Endothelial cell (in vitro differentiated cells): ENCODE results near the gene KCNQ2. TPM values are rescaled to one million over a fixed set of nuclear protein-coding genes. Genes with fewer than 3 reads are reported as not detected.

ENCODE experiments used
- DNase-seq: peaks from one replicate; pipeline ENCODE4 v3.0.0; 2021; ENCODE audit warnings: low spot score
- H3K27ac Mint-ChIP-seq: one replicate; pipeline ENCODE4 v1.8.0; 2021; ENCODE audit warnings: mixed read lengths, inconsistent platforms; ENCODE audit not compliant: unreplicated experiment
- H3K27me3 Mint-ChIP-seq: one replicate; pipeline ENCODE4 v1.8.0; 2021; ENCODE audit warnings: mild to moderate bottlenecking, moderate library complexity, mixed read lengths, inconsistent platforms; ENCODE audit not compliant: unreplicated experiment
- H3K36me3 Mint-ChIP-seq: one replicate; pipeline ENCODE4 v1.8.0; 2021; ENCODE audit warnings: mild to moderate bottlenecking, low read depth, mixed read lengths, inconsistent platforms; ENCODE audit not compliant: unreplicated experiment
- H3K4me1 Mint-ChIP-seq: one replicate; pipeline ENCODE4 v1.8.0; 2021; ENCODE audit warnings: mild to moderate bottlenecking, mixed read lengths, inconsistent platforms; ENCODE audit not compliant: unreplicated experiment
- H3K4me3 Mint-ChIP-seq: one replicate; pipeline ENCODE4 v1.8.0; 2021; ENCODE audit warnings: mild to moderate bottlenecking, mixed read lengths, inconsistent platforms; ENCODE audit not compliant: unreplicated experiment
- H3K9me3 Mint-ChIP-seq: one replicate; pipeline ENCODE4 v1.8.0; 2021; ENCODE audit warnings: mixed read lengths, inconsistent platforms; ENCODE audit not compliant: unreplicated experiment
- CTCF ChIP-seq: fragments of 200-600 bp; sonication (generic); IDR thresholded peaks from one replicate; pipeline ENCODE4 v1.5.0; 2021; ENCODE audit warnings: antibody characterized with exemption; ENCODE audit not compliant: unreplicated experiment
- total RNA-seq: library from RNA; stranded (reverse); fragmentation: NEBNext Ultra II Directional; extraction: Animal tissue kit (Norgen Biotek cat#: 25700); gene quantifications from one replicate; pipeline ENCODE4 v1.2.1, GENCODE V29; 2021; ENCODE audit not compliant: unreplicated experiment

Gene KCNQ2
- total RNA-seq, 1 donor from 2014 or later = 3.2 TPM

DNA sequence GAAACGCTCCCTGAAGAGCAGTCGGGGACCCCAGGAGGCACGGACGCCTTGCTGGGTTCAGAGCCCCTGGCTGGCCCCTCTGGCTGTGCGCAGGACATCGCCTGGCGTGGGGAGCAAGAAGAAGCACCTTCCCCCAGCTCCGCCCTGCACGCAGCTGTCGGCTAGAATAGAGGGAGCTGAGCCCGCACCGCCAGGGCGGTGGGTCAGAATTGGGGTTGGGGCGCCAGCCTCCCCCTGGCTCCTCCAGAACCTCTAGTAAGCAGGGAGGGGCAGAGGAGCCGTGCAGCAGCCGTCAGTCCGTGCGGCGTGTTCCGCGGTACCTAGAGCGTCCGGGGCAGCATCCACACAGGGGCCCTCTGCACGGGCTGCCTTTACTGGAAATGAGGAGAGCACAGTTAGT, 53.2 kb downstream of the KCNQ2 start:
- H3K27ac Mint-ChIP-seq = no peak overlapping the region
- H3K27me3 Mint-ChIP-seq = no peaks in the 10 kb centered on the region
- no peak for DNase-seq
- H3K4me1 Mint-ChIP-seq = no peaks in the 10 kb centered on the region
- H3K9me3 Mint-ChIP-seq = no peaks in the 10 kb centered on the region
- no peak overlapping the region for H3K4me3 Mint-ChIP-seq
- no peaks in the 10 kb centered on the region for H3K36me3 Mint-ChIP-seq
- no peak for TF ChIP-seq CTCF

DNA sequence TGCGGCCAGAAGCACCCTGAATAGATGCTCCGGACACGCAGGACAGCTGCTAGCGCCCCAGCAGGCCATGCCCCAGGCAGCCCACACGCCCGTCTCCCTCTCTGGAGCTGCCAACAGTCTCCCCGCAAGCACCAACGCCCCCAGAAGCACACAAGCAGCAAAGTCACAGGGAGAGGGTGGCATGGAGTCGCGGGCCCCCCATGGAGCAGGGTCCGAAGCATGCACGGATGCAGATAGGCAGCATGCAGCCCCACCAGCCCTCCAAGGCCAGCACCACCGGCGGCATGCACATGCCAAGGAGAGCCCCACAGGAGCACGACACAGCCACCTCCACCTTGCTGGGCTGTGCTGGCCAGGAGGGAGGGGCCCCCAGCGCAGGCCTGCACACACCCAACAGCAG, 53.8 kb downstream of the KCNQ2 start:
- no peak for DNase-seq
- no peaks in the 10 kb centered on the region for H3K4me1 Mint-ChIP-seq
- H3K4me3 Mint-ChIP-seq = no peak overlapping the region
- TF ChIP-seq CTCF = no peak
- H3K27me3 Mint-ChIP-seq = no peaks in the 10 kb centered on the region
- H3K9me3 Mint-ChIP-seq = no peaks in the 10 kb centered on the region
- no peak overlapping the region for H3K27ac Mint-ChIP-seq
- H3K36me3 Mint-ChIP-seq = no peaks in the 10 kb centered on the region

GRCh38 chr20:63417738-63418120, 54.7 kb downstream of the KCNQ2 start:
- Mint-ChIP-seq H3K27me3 (no peaks in the 10 kb centered on the region), H3K4me1 (no peaks in the 10 kb centered on the region), H3K36me3 (no peaks in the 10 kb centered on the region), H3K9me3 (no peaks in the 10 kb centered on the region), H3K4me3 (no peak overlapping the region), H3K27ac (no peak overlapping the region)
- DNase-seq = no peak
- no peak for TF ChIP-seq CTCF

DNA sequence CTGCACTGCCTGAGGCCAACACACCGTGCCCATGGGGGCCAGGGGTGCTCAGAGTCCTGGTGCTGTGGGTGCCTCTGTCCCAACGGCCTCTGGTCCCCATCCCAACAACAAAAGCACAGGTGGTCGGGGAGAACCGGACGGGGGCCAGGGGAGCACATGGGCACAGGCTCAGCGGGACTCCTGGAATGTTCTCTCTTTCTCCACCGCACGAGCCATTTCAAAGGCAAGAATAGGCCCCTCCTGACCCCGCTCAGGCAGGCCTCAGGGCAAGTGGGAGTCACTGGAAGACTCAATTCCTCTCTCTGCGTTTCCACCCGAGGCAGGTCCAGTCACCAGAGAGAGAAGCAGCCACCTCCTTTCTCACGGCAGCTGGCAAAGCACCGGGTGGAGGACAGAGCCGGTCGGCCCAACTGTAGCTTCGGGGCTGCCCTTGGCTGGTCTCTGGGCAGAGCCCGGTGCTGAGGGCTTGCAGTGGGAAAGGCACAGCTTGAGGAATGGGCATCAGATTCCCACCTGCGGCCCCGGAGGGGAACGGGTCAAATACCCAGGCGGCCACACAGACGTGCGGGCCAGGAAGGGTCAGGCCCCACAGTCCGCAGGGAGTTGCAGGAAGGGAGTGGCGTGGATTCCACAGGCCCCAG, 55.2 kb downstream of the KCNQ2 start:
- no peak for TF ChIP-seq CTCF
- Mint-ChIP-seq H3K4me3 (no peak overlapping the region), H3K27me3 (no peaks in the 10 kb centered on the region), H3K36me3 (peaks cover under 1% of the 10 kb centered on the region), H3K9me3 (no peaks in the 10 kb centered on the region), H3K4me1 (peaks cover under 1% of the 10 kb centered on the region), H3K27ac (no peak overlapping the region)
- DNase-seq = no peak

GRCh38 chr20:63416631-63417030, 55.8 kb downstream of the KCNQ2 start:
- TF ChIP-seq CTCF = no peak
- Mint-ChIP-seq H3K27ac (no peak overlapping the region), H3K9me3 (no peaks in the 10 kb centered on the region)

More at GRCh38 chr20:63416631-63417030, 55.8 kb downstream of the KCNQ2 start:
- Mint-ChIP-seq H3K36me3 (peaks cover 4% of the 10 kb centered on the region), H3K4me1 (peaks cover 5% of the 10 kb centered on the region), H3K27me3 (peaks cover 1% of the 10 kb centered on the region), H3K4me3 (no peak overlapping the region)
- no peak for DNase-seq
